Measurements from ENCODE around the gene FAM228B. TPM values are rescaled to one million over a fixed set of nuclear protein-coding genes. Genes with fewer than 3 reads are reported as not detected.

FAM228B gene
- total and polyA plus RNA-seq, 7 donors, result 1.4 to 44.1 (median 24.7) TPM

DNA sequence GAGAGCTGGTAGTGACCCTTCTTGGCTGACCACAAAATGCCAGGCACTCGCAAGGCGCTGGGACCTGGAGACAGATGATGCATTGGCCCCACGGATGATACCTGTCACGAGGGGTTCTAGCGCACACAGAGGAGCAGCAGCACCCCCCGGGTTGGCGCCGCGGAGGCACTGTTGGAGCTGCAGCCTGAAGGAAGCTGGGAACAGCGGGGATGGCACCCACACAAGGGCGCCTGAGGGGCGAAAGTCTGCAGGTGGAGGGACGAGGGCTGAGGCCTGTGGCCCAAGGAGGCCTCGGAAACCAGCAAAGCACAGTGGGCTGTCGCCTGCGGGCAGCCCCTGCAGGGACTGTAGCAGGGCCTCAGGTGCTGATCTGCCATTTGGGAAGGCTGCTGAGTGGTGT, 85.2 kb downstream of the FAM228B start:
- H3K27ac ChIP-seq, result no peak overlapping the region
- no peak overlapping the region for H3K4me3 ChIP-seq
- H3K9me3 ChIP-seq, result no peaks in the 10 kb centered on the region
- DNase-seq, result no peak
- H3K27me3 ChIP-seq, result no peaks in the 10 kb centered on the region
- peaks cover 23 to 94% (median 49%) of the 10 kb centered on the region in 4 donors for H3K36me3 ChIP-seq
- WGBS, 2 donors, result 97 to 98% methylated on average over 16 of the region's 16 CpGs
- intact Hi-C loops (cut with DNase I), result no loop called here
- no peak for TF ChIP-seq POLR2A (IDR thresholded peaks at IDR 0.05)
- no peak for TF ChIP-seq CTCF (IDR thresholded peaks at IDR 0.05)
- TF ChIP-seq EP300 (IDR thresholded peaks at IDR 0.05), result no peak
- no peaks in the 10 kb centered on the region for H3K4me1 ChIP-seq

- Histone ChIP-seq H3K9me3 (no peaks in the 10 kb centered on the region), H3K36me3 (peaks cover 15 to 87% (median 40%) of the 10 kb centered on the region in 4 donors), H3K4me3 (no peak overlapping the region), H3K4me1 (no peaks in the 10 kb centered on the region), H3K27ac (no peak overlapping the region), H3K27me3 (no peaks in the 10 kb centered on the region)
- no peak for DNase-seq
- TF ChIP-seq CTCF (IDR thresholded peaks at IDR 0.05) (no peak), POLR2AphosphoS5 (IDR thresholded peaks at IDR 0.05) (no peak)
- WGBS, 2 donors, result 91 to 93% methylated on average over 17 of the region's 17 CpGs
- intact Hi-C loops (cut with DNase I), result no loop called here
Measured at GRCh38 chr2:24209389-24210105, 86.3 kb downstream of the FAM228B start.

- no peak for DNase-seq
- H3K27ac ChIP-seq, result no peak overlapping the region
- peaks cover 14 to 87% (median 41%) of the 10 kb centered on the region in 4 donors for H3K36me3 ChIP-seq
- no peak overlapping the region for H3K4me3 ChIP-seq
- no peaks in the 10 kb centered on the region for H3K27me3 ChIP-seq
- H3K9me3 ChIP-seq, result no peaks in the 10 kb centered on the region
- 98% methylated on average over 2 of the region's 2 CpGs for WGBS, 2 donors
- intact Hi-C loops (cut with DNase I), result no loop called here
- TF ChIP-seq EP300 (IDR thresholded peaks at IDR 0.05) (no peak), CTCF (IDR thresholded peaks at IDR 0.05) (no peak), POLR2A (IDR thresholded peaks at IDR 0.05) (no peak), POLR2AphosphoS5 (IDR thresholded peaks at IDR 0.05) (no peak)
- no peaks in the 10 kb centered on the region for H3K4me1 ChIP-seq
Measured at GRCh38 chr2:24210106-24210455, 86.8 kb downstream of the FAM228B start.

GRCh38 chr2:24210723-24211122, 87.5 kb downstream of the FAM228B start:
- H3K27ac ChIP-seq, result no peak overlapping the region
- TF ChIP-seq CTCF (IDR thresholded peaks at IDR 0.05) (no peak), POLR2AphosphoS5 (IDR thresholded peaks at IDR 0.05) (no peak), EP300 (IDR thresholded peaks at IDR 0.05) (no peak), POLR2A (IDR thresholded peaks at IDR 0.05) (no peak)
- H3K4me3 ChIP-seq, result no peak overlapping the region
- no peaks in the 10 kb centered on the region for H3K4me1 ChIP-seq
- DNase-seq, result no peak
- WGBS, 2 donors, result 97% methylated on average over 21 of the region's 21 CpGs
- intact Hi-C loops (cut with DNase I), result no loop called here
- H3K9me3 ChIP-seq, result no peaks in the 10 kb centered on the region
- no peaks in the 10 kb centered on the region for H3K27me3 ChIP-seq
- H3K36me3 ChIP-seq, result peaks cover 14 to 87% (median 44%) of the 10 kb centered on the region in 4 donors

DNA sequence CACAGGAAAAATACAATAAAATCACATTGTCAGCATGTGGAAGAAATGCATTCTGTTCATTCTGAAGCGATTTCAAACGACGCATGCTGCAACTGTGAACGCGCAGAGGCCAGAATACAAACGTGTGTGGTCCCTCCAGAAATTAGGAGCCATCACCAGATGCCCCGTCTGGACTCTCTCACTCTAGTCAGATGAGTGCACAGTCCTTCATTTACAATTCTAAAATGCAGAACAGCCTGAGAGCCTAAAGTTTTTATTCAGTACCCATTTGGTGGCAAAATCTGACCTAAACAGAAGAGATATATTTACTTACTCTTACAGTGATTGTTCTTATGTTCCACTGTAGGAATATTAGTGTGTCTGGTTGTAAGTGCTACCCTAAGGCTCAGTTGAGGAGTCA, 88.1 kb downstream of the FAM228B start:
- no peaks in the 10 kb centered on the region for H3K4me1 ChIP-seq
- intact Hi-C loops (cut with DNase I), result no loop called here
- no peaks in the 10 kb centered on the region for H3K27me3 ChIP-seq
- 72 to 85% methylated on average over 7 of the region's 7 CpGs for WGBS, 2 donors
- H3K36me3 ChIP-seq, result peaks cover 14 to 87% (median 47%) of the 10 kb centered on the region in 4 donors
- H3K27ac ChIP-seq, result no peak overlapping the region
- H3K4me3 ChIP-seq, result no peak overlapping the region
- H3K9me3 ChIP-seq, result no peaks in the 10 kb centered on the region
- TF ChIP-seq POLR2A (IDR thresholded peaks at IDR 0.05) (no peak), POLR2AphosphoS5 (IDR thresholded peaks at IDR 0.05) (no peak), EP300 (IDR thresholded peaks at IDR 0.05) (no peak), CTCF (IDR thresholded peaks at IDR 0.05) (no peak)
- no peak for DNase-seq
